IMR-90 (cell line): ENCODE measurements around the gene PPDPF. TPM values are rescaled to one million over a fixed set of nuclear protein-coding genes. Genes with fewer than 3 reads are reported as not detected.
A peak's percentile ranks its signal among the peaks of the same experiment; 100 is the strongest.

Experiments used
- ATAC-seq: fragments of 200-7000 bp; cut with Tn5 transposase; 2 replicates; pipeline ENCODE4 v1.9.1; 2020; ENCODE audit warnings: low read depth, mild to moderate bottlenecking, moderate library complexity
- BruUV-seq: library from RNA; stranded (reverse); fragments of 400-500 nt; replicated peaks from 2 replicates; lab custom pipeline; 2021; lab: Mats Ljungman, UMichigan
- CTCF ChIA-PET: fragments of 300-600 bp; formaldehyde crosslinking; extraction: SDS; loops from one replicate; lab custom pipeline; 2021; ENCODE audit warnings: antibody characterized with exemption; lab: Yijun Ruan, JAX
- POLR2A ChIA-PET: fragments of 300-600 bp; sonication (Branson Sonifier 250); formaldehyde crosslinking; loops from one replicate; lab custom pipeline; 2022; ENCODE audit warnings: antibody characterized with exemption; ENCODE audit not compliant: unreplicated experiment; lab: Charles Lee
- DNase-seq: peaks from one replicate; pipeline ENCODE4 v3.0.0; 2013
- H2AFZ ChIP-seq: replicated peaks from 2 replicates; pipeline ENCODE3; 2013; ENCODE audit warnings: low read length, mild to moderate bottlenecking; ENCODE audit not compliant: poor library complexity
- H2AK5ac ChIP-seq: 2 replicates; pipeline ENCODE4 v1.6.1; 2013; ENCODE audit warnings: low read depth, low read length, inconsistent platforms
- H2AK9ac ChIP-seq: replicated peaks from 2 replicates; pipeline ENCODE3; 2013; ENCODE audit warnings: mild to moderate bottlenecking, low read depth, low read length, moderate library complexity; ENCODE audit not compliant: poor library complexity
- H2BK120ac ChIP-seq: 2 replicates; pipeline ENCODE4 v1.6.1; 2013; ENCODE audit warnings: low read depth, low read length, inconsistent platforms
- H2BK15ac ChIP-seq: 3 replicates; pipeline ENCODE4 v1.6.1; 2013; ENCODE audit warnings: low read depth, low read length, inconsistent platforms
- H2BK20ac ChIP-seq: 2 replicates; pipeline ENCODE4 v1.6.1; 2013; ENCODE audit warnings: low read depth, mild to moderate bottlenecking, inconsistent platforms, low read length, moderate library complexity
- H2BK5ac ChIP-seq: 2 replicates; pipeline ENCODE4 v1.6.1; 2013; ENCODE audit warnings: mild to moderate bottlenecking, low read depth, low read length, inconsistent platforms; ENCODE audit not compliant: poor library complexity, severe bottlenecking
- H3K14ac ChIP-seq: replicated peaks from 2 replicates; pipeline ENCODE4 v1.6.1; 2013; ENCODE audit warnings: low read depth, low read length, inconsistent platforms
- H3K18ac ChIP-seq: 2 replicates; pipeline ENCODE4 v1.6.1; 2013; ENCODE audit warnings: low read depth, low read length, control low read depth
- H3K23ac ChIP-seq: 2 replicates; pipeline ENCODE4 v1.6.1; 2013; ENCODE audit warnings: low read depth, low read length, inconsistent platforms
- H3K27ac ChIP-seq: 2 replicates; pipeline ENCODE4 v1.5.1; 2013; ENCODE audit warnings: mild to moderate bottlenecking, control low read depth, low read length; ENCODE audit not compliant: insufficient read depth
- H3K27me3 ChIP-seq: 2 replicates; pipeline ENCODE4 v1.6.1; 2013; ENCODE audit warnings: low read length; ENCODE audit not compliant: control insufficient read depth, insufficient read depth
- H3K36me3 ChIP-seq: 2 replicates; pipeline ENCODE4 v1.6.1; 2013; ENCODE audit warnings: low read length, mixed read lengths; ENCODE audit not compliant: control insufficient read depth, insufficient read depth
- H3K4ac ChIP-seq: 2 replicates; pipeline ENCODE4 v1.6.1; 2013; ENCODE audit warnings: low read depth, low read length, inconsistent platforms
- H3K4me1 ChIP-seq: 2 replicates; pipeline ENCODE4 v1.6.1; 2013; ENCODE audit warnings: low read length, mixed read lengths; ENCODE audit not compliant: control insufficient read depth, insufficient read depth
- H3K4me2 ChIP-seq: 2 replicates; pipeline ENCODE4 v1.6.1; 2013; ENCODE audit warnings: low read depth, mild to moderate bottlenecking, control low read depth, low read length, moderate library complexity
- H3K4me3 ChIP-seq: 2 replicates; pipeline ENCODE4 v1.5.1; 2013; ENCODE audit warnings: low read depth, mild to moderate bottlenecking, control low read depth, low read length, moderate library complexity; ENCODE audit not compliant: insufficient read depth
- H3K56ac ChIP-seq: 2 replicates; pipeline ENCODE4 v1.6.1; 2013; ENCODE audit warnings: low read length, inconsistent platforms; ENCODE audit not compliant: insufficient read depth; ENCODE audit errors: extremely low read depth
- H3K79me1 ChIP-seq, 2 experiments: 2 replicates each; pipeline ENCODE4 v1.6.1; 2013; ENCODE audit warnings: low read length in 2 of 2, inconsistent platforms in 1 of 2, low read depth in 1 of 2
- H3K9ac ChIP-seq: 2 replicates; pipeline ENCODE4 v1.6.1; 2013; ENCODE audit warnings: low read depth, low read length, control low read depth
- H3K9me1 ChIP-seq: 2 replicates; pipeline ENCODE4 v1.6.1; 2013; ENCODE audit warnings: low read length, inconsistent platforms; ENCODE audit not compliant: insufficient read depth
- H3K9me3 ChIP-seq: 2 replicates; pipeline ENCODE4 v1.6.1; 2013; ENCODE audit warnings: low read length; ENCODE audit not compliant: control insufficient read depth, insufficient read depth
- H4K20me1 ChIP-seq: 2 replicates; pipeline ENCODE4 v1.6.1; 2013; ENCODE audit warnings: low read length, inconsistent platforms; ENCODE audit not compliant: insufficient read depth
- H4K5ac ChIP-seq: 2 replicates; pipeline ENCODE4 v1.6.1; 2013; ENCODE audit warnings: mild to moderate bottlenecking, low read depth, low read length, control low read depth
- H4K8ac ChIP-seq, 2 experiments: 2 replicates each; pipeline ENCODE4 v1.6.1; 2013; ENCODE audit warnings: low read depth in 2 of 2, low read length in 2 of 2, control low read depth in 1 of 2, inconsistent platforms in 1 of 2
- H4K91ac ChIP-seq: 2 replicates; pipeline ENCODE4 v1.6.1; 2013; ENCODE audit warnings: low read depth, low read length, inconsistent platforms; ENCODE audit not compliant: insufficient read depth
- RFX5 ChIP-seq: IDR thresholded peaks from 2 replicates; pipeline ENCODE4 v1.8.0; 2012; ENCODE audit warnings: low read depth, mild to moderate bottlenecking, low read length, moderate library complexity
- WGBS, 2 experiments: methylation state at CpG; one replicate each; pipeline versions ENCODE4 v1.1.5 to v1.1.7; 2013; ENCODE audit warnings: missing lambda C conversion rate in 2 of 2; ENCODE audit not compliant: insufficient read length in 1 of 2; ENCODE audit errors: extremely low coverage in 2 of 2; 5-methylcytosine and 5-hydroxymethylcytosine counted together
- dilution Hi-C: fragments of 300-500 bp; cut with HindIII; formaldehyde crosslinking; loops from one replicate; pipeline ENCODE4 v1.14.3; 2018; ENCODE audit warnings: low sequenced_read_pairs; ENCODE audit not compliant: unreplicated experiment
- in situ Hi-C: fragments of 300-500 bp; cut with MboI; formaldehyde crosslinking; loops from 3 replicates; pipeline ENCODE4 v1.14.3; 2019; ENCODE audit warnings: low sequenced_read_pairs, inconsistent platforms, mixed read lengths
- intact Hi-C: fragments of 100-400 bp; cut with micrococcal nuclease; formaldehyde crosslinking; loops from 2 replicates; pipeline ENCODE4 v1.10.0; 2022
- polyA plus RNA-seq, 3 experiments: library from polyadenylated mRNA; depleted of rRNA; stranded (reverse); fragments of >200 nt; gene quantifications; 2 replicates each; pipeline ENCODE4 v1.2.3, GENCODE V29; 2012; ENCODE audit warnings: low replicate concordance in 1 of 3
- total RNA-seq: library from RNA; depleted of rRNA; stranded (reverse); fragments of >200 nt; gene quantifications from 2 replicates; pipeline ENCODE4 v1.2.3, GENCODE V29; 2012
- TF ChIP-seq, protein P1 (sequence below): fragments of 150-350 bp; IDR thresholded peaks from 2 replicates; pipeline ENCODE4 v1.6.1; 2017; ENCODE audit warnings: mild to moderate bottlenecking, antibody characterized with exemption, low read length, low read depth
- TF ChIP-seq, protein P2 (sequence below): conservative IDR thresholded peaks from 2 replicates; pipeline ENCODE4 v1.5.1; 2012; ENCODE audit warnings: mild to moderate bottlenecking, low read depth, low read length, improper control_type of control experiment

PPDPF gene
- total and polyA plus RNA-seq, 2 of the 4 experiments (the other 2 are of a cell fraction), result 12.9 to 171 TPM

DNA sequence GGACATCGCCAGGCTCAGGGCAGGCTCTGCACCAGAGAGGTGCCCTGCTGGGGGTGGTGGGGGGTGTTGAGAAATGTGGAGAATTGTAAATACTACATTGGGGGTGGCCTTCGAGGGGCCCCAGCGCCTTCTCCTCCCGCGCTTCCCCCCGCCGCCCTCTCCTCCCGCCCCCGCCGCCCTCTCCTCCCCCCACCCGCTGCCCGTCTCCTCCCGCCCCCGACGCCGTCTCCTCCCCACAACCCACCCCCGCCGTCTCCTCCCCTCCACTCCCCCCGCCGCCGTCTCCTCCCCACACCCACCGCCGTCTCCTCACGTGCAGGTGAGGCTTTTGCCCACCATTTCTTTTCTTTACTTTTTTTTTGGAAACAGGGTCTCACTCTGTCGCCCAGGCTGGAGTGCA lies 28.5 kb downstream of the PPDPF start:
- TF ChIP-seq, protein P1, sequence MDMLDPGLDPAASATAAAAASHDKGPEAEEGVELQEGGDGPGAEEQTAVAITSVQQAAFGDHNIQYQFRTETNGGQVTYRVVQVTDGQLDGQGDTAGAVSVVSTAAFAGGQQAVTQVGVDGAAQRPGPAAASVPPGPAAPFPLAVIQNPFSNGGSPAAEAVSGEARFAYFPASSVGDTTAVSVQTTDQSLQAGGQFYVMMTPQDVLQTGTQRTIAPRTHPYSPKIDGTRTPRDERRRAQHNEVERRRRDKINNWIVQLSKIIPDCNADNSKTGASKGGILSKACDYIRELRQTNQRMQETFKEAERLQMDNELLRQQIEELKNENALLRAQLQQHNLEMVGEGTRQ, result no peak
- TF ChIP-seq RFX5, result no peak
- TF ChIP-seq, protein P2, sequence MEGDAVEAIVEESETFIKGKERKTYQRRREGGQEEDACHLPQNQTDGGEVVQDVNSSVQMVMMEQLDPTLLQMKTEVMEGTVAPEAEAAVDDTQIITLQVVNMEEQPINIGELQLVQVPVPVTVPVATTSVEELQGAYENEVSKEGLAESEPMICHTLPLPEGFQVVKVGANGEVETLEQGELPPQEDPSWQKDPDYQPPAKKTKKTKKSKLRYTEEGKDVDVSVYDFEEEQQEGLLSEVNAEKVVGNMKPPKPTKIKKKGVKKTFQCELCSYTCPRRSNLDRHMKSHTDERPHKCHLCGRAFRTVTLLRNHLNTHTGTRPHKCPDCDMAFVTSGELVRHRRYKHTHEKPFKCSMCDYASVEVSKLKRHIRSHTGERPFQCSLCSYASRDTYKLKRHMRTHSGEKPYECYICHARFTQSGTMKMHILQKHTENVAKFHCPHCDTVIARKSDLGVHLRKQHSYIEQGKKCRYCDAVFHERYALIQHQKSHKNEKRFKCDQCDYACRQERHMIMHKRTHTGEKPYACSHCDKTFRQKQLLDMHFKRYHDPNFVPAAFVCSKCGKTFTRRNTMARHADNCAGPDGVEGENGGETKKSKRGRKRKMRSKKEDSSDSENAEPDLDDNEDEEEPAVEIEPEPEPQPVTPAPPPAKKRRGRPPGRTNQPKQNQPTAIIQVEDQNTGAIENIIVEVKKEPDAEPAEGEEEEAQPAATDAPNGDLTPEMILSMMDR, result no peak

More for the DNA sequence above, 28.5 kb downstream of the PPDPF start:
- POLR2A ChIA-PET, result no interaction called here
- H2BK5ac ChIP-seq, result no peak overlapping the region
- no peak overlapping the region for H2AK5ac ChIP-seq
- no peaks in the 10 kb centered on the region for H4K20me1 ChIP-seq
- H2AFZ ChIP-seq, result peak overlapping the region; percentile 51
- no peaks in the 10 kb centered on the region for H3K79me1 ChIP-seq
- H4K8ac ChIP-seq, result no peak overlapping the region
- WGBS, 2 experiments, result no CpG with 5 or more reads among the region's 25 CpGs
- H3K36me3 ChIP-seq, result no peaks in the 10 kb centered on the region
- no peak overlapping the region for H4K91ac ChIP-seq
- in situ Hi-C loops, result no loop called here
- H3K27ac ChIP-seq, result no peak overlapping the region
- H2BK120ac ChIP-seq, result no peak overlapping the region
- no peak overlapping the region for H3K4me3 ChIP-seq
- BruUV-seq, result no TSS peak
- intact Hi-C loops, result no loop called here
- ATAC-seq, result no peak
- H2BK15ac ChIP-seq, result no peak overlapping the region
- no peaks in the 10 kb centered on the region for H3K9me1 ChIP-seq
- H4K5ac ChIP-seq, result no peak overlapping the region
- H3K4ac ChIP-seq, result no peak overlapping the region
- H3K56ac ChIP-seq, result no peak overlapping the region
- no peak overlapping the region for H2BK20ac ChIP-seq
- H3K18ac ChIP-seq, result no peak overlapping the region
- no peak overlapping the region for H3K14ac ChIP-seq
- no peak overlapping the region for H2AK9ac ChIP-seq
- CTCF ChIA-PET, result no interaction called here
- H3K9me3 ChIP-seq, result no peaks in the 10 kb centered on the region
- H3K27me3 ChIP-seq, result peaks cover 40% of the 10 kb centered on the region
- no peak overlapping the region for H3K9ac ChIP-seq
- no peaks in the 10 kb centered on the region for H3K4me1 ChIP-seq
- no peak for DNase-seq
- no peak overlapping the region for H3K4me2 ChIP-seq
- dilution Hi-C loops, result no loop called here
- H3K23ac ChIP-seq, result no peak overlapping the region
